VCaP (cell line): Measurements from ENCODE around the gene MAP4K3.

Experiments
- H3K27ac ChIP-seq: fragments of 450-650 bp; 2 replicates; pipeline ENCODE4 v1.5.1; 2017
- TF ChIP-seq, protein P1 (sequence below): fragments of 450-650 bp; conservative IDR thresholded peaks from 2 replicates; pipeline ENCODE4 v1.5.1; 2017; ENCODE audit warnings: mild to moderate bottlenecking, moderate library complexity

The MAP4K3 gene

DNA sequence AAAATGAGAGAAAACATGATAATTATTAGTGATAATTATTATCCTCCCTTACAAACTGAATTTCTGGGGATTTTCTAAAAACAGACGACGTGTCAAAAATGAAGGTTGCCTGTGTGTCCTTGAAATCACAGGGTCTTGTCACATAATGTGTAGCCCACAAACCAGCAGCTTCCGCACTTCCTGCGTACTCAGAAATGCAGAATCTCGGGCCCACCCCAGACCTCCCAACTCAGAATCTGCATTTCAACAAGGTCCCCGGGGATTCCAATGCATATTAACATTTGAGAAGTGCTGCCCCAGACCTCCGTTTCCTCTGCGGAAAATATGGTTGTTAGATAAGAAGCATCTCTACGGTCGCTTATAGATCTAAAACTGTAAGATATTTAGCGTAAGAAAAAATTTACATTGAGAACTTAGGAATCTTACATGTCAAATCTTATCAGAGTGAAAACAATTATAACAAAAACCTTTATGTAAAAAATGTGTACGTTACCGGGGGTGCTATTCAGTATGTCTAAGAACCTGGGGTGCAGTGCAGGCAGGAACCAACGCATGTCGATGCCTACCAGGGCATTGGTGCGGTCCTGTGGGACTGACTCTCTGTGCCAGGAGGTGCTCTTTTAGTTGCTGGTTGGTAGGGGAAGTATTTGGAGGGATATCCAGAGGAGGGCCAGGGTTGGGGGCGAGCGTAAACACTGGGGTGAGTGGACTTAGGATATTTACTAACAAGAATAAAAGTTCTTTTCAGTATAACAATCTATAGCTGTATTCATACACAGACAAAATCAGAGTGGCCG is 208.5 kb downstream of the MAP4K3 start:
- H3K27ac ChIP-seq = no peak overlapping the region; the same call in 1 of the 2 replicates
- TF ChIP-seq, protein P1, sequence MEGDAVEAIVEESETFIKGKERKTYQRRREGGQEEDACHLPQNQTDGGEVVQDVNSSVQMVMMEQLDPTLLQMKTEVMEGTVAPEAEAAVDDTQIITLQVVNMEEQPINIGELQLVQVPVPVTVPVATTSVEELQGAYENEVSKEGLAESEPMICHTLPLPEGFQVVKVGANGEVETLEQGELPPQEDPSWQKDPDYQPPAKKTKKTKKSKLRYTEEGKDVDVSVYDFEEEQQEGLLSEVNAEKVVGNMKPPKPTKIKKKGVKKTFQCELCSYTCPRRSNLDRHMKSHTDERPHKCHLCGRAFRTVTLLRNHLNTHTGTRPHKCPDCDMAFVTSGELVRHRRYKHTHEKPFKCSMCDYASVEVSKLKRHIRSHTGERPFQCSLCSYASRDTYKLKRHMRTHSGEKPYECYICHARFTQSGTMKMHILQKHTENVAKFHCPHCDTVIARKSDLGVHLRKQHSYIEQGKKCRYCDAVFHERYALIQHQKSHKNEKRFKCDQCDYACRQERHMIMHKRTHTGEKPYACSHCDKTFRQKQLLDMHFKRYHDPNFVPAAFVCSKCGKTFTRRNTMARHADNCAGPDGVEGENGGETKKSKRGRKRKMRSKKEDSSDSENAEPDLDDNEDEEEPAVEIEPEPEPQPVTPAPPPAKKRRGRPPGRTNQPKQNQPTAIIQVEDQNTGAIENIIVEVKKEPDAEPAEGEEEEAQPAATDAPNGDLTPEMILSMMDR = peak; percentile 37

DNA sequence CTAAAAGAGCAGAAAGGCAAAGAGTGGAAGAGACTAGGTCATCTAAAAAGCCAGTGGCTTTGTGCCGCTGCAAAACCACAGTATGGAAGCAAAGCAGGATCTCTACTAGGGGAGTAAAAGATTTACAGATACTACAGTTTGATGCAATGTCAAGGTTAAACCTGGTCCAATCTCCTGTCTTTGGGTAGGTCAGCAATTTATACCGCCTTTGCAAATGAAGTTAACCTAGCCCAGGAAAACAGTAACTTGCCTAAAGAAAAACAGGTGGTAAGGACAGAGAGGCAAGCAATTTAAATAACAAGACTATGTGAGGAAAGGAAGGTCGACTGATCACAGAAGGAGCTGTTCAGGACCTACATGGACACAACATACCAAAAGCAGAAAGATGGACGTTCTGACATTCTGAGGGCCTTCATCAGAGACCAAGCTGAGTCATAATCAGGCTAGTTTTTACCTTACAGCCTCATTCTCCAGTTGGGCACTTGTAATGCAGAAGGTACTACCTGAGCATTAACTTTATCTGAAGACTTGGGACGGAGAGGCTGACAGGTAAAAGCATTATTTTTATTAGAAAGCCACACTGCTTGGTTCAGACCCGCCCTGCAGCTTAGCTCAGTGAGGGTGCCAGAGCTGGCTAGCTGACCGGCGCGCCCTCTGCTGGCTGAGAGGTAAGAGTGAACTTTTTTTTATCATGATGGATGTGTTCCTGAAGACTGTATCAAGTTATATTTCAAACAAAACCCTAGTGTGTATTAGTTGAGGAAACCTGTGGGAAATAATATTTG is 209.3 kb downstream of the MAP4K3 start:
- TF ChIP-seq, protein P1 = peak; percentile 93
- H3K27ac ChIP-seq = no peak overlapping the region

DNA sequence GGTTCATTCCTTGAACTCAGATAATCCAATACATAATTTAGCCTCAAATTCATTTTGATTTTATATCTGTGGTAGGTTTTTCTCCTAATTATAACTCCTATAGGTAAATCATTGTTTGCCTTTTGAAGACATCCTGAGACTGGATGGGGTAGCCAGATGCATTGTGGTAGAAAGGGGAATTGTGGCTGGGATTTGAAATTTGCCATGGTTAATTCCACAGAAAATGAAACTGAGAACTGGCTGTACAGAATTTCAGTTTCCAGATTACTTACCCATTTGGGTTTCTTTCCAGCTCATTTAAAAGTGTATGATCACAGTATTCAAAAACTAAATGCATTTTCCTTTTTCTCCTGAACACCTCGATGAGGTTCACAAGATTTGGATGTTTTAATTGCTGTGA is 211.5 kb downstream of the MAP4K3 start:
- H3K27ac ChIP-seq = no peak overlapping the region
- TF ChIP-seq, protein P1 = no peak

DNA sequence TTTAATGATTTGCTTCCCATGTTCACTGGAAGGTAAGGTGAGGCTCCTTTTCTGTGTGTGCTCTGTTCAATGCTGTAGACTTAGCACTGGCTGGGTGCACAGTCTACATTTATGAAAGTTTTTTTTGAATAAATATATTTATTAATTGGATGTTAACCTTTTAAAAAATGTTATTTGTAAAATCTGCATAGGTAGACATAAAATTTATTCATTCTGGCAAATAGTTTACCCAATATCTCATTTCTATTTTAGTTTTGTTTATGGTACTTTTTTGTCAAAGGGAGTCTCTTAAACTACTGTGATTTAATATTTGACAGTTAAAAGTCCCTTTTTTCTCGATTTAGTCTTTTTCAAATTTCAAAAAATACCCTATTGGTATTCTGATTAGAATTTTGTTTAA is 213.2 kb downstream of the MAP4K3 start:
- H3K27ac ChIP-seq = no peak overlapping the region
- TF ChIP-seq, protein P1 = no peak

DNA sequence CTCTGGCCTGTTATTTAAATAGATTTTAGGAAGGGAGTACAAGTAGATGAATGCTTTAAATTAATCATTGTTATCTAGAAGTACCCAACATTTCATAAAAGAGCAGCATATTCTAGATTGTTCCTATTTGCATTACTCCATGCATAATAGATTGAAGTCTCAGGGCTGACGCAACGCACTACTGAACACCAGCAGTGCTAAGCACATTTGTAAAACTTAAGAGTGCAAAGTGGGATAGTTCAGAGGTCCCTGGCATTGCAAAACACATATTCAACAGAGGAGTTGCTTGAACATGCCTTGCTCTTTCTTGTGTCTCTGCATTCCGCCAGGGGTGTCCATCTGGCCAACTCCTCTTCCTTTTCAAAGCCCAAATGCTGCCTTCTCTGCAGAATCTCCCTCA is 215.6 kb downstream of the MAP4K3 start:
- TF ChIP-seq, protein P1 = no peak
- H3K27ac ChIP-seq = no peak overlapping the region

DNA sequence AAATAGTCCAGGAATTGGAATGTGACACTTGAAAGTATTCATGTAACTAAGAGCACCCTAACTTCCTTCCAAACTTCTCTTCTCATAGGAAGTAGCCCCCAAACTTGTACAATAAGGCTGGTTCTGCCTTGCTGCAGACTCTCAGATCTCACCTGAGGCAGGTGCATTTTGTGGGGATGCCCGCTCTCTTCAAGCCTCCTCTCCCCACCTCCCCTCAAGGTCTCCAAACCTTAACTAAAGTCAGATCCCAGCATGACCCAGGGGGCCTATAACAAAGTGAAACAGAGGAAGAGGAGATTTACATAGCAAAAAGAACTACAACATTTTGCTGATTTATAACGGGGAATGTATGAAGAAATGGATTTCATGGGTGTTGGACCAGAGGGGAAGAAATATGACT is 216.9 kb downstream of the MAP4K3 start:
- no peak overlapping the region for H3K27ac ChIP-seq
- TF ChIP-seq, protein P1 = no peak

DNA sequence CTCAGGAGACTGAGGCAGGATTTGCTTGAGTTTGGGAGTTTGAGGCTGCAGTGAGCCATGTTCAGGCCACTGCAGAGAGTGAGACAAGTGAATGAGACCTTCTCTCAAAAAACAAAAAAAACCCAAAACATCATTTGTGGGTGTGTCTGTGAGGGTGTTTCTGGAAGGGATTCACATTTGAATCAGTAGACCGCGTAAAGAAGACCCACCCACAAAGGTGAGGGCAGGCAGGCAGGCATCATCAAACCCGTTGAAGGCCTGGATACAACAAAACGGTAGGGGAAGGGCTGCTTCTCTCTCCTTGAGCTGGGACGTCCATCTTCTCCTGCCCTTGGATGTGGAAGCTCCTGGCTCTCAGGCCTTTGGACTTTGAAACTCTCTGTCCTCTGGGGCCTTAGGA is 218.7 kb downstream of the MAP4K3 start:
- TF ChIP-seq, protein P1 = no peak
- no peak overlapping the region for H3K27ac ChIP-seq
